NCI-H748 treated with DMSO at 0.1 percent for 48 hours (cell line): ENCODE measurements around the gene DHPS.
"Not testable (repeated sequence)": the region's sequence is repeated elsewhere in the genome, so short reads cannot be mapped to it uniquely, and the experiment has no call there.

Experiments used
- DNase-seq: peaks from one replicate; lab custom pipeline; 2025; lab: John Stamatoyannopoulos, UW

DHPS gene

GRCh38 chr19:12681074-12681987, at the start of gene DHPS:
DHPS (minus strand) TSS chr19:12681880; CDS start chr19:12681766, 114 bp downstream.
- DNase-seq, result peak; percentile 92

- no peak for DNase-seq
These were observed 49.7 kb upstream of the DHPS start for GRCh38 chr19:12731337-12731736.

GRCh38 chr19:12730064-12730463, 48.4 kb upstream of the DHPS start:
- no peak for DNase-seq

DNA sequence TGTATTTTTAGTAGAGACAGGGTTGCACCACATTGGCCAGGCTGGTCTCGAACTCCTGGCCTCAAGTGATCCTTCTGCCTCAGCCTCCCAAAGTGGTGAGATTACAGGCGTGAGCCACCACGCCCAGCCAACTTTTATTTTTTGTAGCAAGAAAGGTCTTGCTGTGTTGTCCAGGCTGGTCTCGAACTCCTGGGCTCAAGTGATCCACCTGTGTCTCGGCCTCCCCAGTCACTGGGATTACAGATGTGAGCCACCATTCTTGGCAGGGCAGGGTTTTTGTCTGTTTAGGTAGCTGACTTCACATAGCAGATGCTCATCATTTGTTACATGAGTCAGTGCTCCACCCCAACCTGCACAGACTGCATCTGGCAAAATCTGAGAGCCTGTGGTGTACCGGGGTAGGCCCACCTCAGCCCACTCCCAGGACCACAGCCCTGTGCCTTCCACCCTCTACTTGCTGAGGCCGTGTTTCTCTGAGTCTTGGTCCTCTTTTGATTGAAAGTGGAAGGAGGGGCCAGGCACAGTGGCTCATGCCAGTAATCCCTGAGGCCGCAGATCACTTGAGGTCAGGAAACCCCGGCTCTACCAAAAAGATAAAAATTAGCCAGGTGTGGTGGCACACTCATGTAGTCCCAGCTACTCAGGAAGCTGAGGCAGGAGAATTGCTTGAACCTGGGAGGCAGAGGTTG, 46.2 kb upstream of the DHPS start:
- DNase-seq, result no peak

GRCh38 chr19:12726988-12727316, 45.3 kb upstream of the DHPS start:
- no peak for DNase-seq

DNA sequence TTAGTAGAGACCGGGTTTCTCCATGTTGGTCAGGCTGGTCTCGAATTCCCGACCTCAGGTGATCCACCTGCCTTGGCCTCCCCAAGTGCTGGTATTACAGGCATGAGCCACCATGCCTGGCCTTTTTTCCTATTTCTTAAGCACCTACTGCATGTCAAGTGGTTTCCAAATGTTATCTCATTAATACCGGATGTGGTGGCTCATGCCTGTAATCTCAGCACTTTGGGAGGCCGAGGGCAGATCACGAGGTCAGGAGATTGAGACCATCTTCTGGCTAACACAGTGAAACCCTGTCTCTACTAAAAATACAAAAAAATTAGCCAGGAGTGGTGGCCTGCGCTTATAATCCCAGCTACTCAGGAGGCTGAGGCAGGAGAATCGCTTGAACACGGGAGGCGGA, 43.9 kb upstream of the DHPS start:
- not testable (repeated sequence) for DNase-seq

- peak; percentile 11 for DNase-seq
These were observed 42.2 kb upstream of the DHPS start, which contains the start of gene TNPO2 for GRCh38 chr19:12723641-12724426. TNPO2 (minus strand) TSS chr19:12723932; CDS start chr19:12720977, 2,955 bp downstream.

- DNase-seq, result no peak
These were observed 41.6 kb upstream of the DHPS start for GRCh38 chr19:12723381-12723640.

GRCh38 chr19:12722566-12723380, 41.1 kb upstream of the DHPS start:
- DNase-seq, result peak; percentile 85

- no peak for DNase-seq
These were observed 40.2 kb upstream of the DHPS start for GRCh38 chr19:12721656-12722565.

GRCh38 chr19:12720851-12721655, 39.4 kb upstream of the DHPS start:
- DNase-seq, result no peak

GRCh38 chr19:12720296-12720695, 38.6 kb upstream of the DHPS start:
- DNase-seq, result no peak

DNA sequence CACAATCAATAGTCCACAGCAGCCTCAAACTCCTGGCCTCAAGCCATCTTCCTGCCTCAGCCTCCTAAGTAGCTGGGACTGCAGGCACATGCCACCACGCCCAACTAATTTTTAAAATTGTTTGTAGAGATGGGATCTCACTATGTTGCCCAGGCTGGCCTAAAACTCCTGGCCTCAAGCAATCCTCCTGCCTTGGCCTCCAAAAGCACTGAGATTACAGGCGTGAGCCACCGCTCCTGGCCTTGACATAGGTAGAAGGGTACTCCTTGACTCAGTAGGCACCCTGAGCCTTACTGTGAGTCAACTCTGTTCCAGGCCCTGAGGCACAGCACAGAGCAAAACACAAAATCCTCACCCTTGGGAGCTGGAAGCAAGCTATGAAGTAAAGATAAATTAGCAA, 34.2 kb upstream of the DHPS start:
- no peak for DNase-seq

- no peak for DNase-seq
These were observed 33.4 kb upstream of the DHPS start for GRCh38 chr19:12715102-12715501.

GRCh38 chr19:12713304-12713703, 31.6 kb upstream of the DHPS start:
- not testable (repeated sequence) for DNase-seq

DNA sequence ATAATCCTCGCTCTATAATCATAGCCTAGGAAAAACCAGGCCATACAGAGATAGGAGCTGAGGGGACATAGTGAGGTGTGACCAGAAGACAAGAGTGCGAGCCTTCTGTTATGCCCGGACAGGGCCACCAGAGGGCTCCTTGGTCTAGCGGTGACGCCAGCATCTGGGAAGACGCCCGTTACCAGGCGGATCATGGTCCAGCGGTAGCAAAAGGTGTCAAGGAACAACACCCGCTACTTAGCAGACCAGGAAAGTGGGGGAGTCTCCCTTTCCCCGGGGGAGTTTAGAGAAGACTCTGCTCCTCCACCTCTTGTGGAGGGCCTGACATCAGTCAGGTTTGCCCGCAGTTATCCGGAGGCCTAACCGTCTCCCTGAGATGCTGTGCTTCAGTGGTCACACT, 30.4 kb upstream of the DHPS start:
- not testable (repeated sequence) for DNase-seq

GRCh38 chr19:12711187-12711586, 29.5 kb upstream of the DHPS start:
- no peak for DNase-seq

- DNase-seq, result no peak
These were observed 27.0 kb upstream of the DHPS start for GRCh38 chr19:12708641-12709040.

GRCh38 chr19:12706332-12706718, 24.6 kb upstream of the DHPS start:
- no peak for DNase-seq
